Activated CD4-positive, alpha-beta T cell treated with anti-CD3 and anti-CD28 coated beads for 48 hours (primary cell): ENCODE measurements around the gene PAK6.
A peak's percentile ranks its signal among the peaks of the same experiment; 100 is the strongest.

Experiments used
- DNase-seq: peaks from one replicate; pipeline ENCODE4 v3.0.0-alpha.2; 2020

The PAK6 gene

GRCh38 chr15:40257656-40258450 lies 19.0 kb downstream of the PAK6 start:
- no peak for DNase-seq

- no peak for DNase-seq
Measured at GRCh38 chr15:40258544-40258943, 19.7 kb downstream of the PAK6 start.

GRCh38 chr15:40259021-40259420 lies 20.2 kb downstream of the PAK6 start:
- no peak for DNase-seq

- DNase-seq, result no peak
Measured at GRCh38 chr15:40263024-40263754, 24.3 kb downstream of the PAK6 start.

- DNase-seq, result no peak
Measured at GRCh38 chr15:40264321-40265153, 25.7 kb downstream of the PAK6 start.

- DNase-seq, result no peak
Measured at GRCh38 chr15:40265355-40265754, 26.5 kb downstream of the PAK6 start.

GRCh38 chr15:40265875-40266274 lies 27.0 kb downstream of the PAK6 start:
- no peak for DNase-seq

- DNase-seq, result peak; percentile 28
Measured at GRCh38 chr15:40266828-40267304, 28.0 kb downstream of the PAK6 start.

GRCh38 chr15:40267670-40268069 lies 28.8 kb downstream of the PAK6 start:
- no peak for DNase-seq

GRCh38 chr15:40269604-40270003 lies 30.7 kb downstream of the PAK6 start:
- no peak for DNase-seq

- DNase-seq, result no peak
Measured at GRCh38 chr15:40270246-40270995, 31.6 kb downstream of the PAK6 start.

GRCh38 chr15:40271685-40272484 lies 33.0 kb downstream of the PAK6 start:
- no peak for DNase-seq

- DNase-seq, result no peak
Measured at GRCh38 chr15:40272485-40273056, 33.7 kb downstream of the PAK6 start.

- no peak for DNase-seq
Measured at GRCh38 chr15:40273428-40273827, 34.6 kb downstream of the PAK6 start.

GRCh38 chr15:40274350-40275274 lies 35.7 kb downstream of the PAK6 start:
- DNase-seq, result peak; percentile 91

GRCh38 chr15:40275523-40275922 lies 36.7 kb downstream of the PAK6 start:
- no peak for DNase-seq

- no peak for DNase-seq
Measured at GRCh38 chr15:40275954-40276353, 37.1 kb downstream of the PAK6 start.

- DNase-seq, result no peak
Measured at GRCh38 chr15:40276927-40277326, 38.1 kb downstream of the PAK6 start.

GRCh38 chr15:40277471-40277870 lies 38.6 kb downstream of the PAK6 start:
- no peak for DNase-seq

GRCh38 chr15:40278026-40278425 lies 39.2 kb downstream of the PAK6 start:
- no peak for DNase-seq
